HFFc6 (cell line): ENCODE results near the gene PLEKHH1. TPM values are rescaled to one million over a fixed set of nuclear protein-coding genes. Genes with fewer than 3 reads are reported as not detected.

Experiments used
- DNase-seq: peaks from one replicate; pipeline ENCODE4 v3.0.0-alpha.2; 2018
- H3K27ac Mint-ChIP-seq: 2 replicates; pipeline ENCODE4 v1.8.0; 2020; ENCODE audit warnings: mild to moderate bottlenecking, mixed read lengths
- H3K27me3 Mint-ChIP-seq: 2 replicates; pipeline ENCODE4 v1.8.0; 2021; ENCODE audit warnings: mild to moderate bottlenecking, moderate library complexity, mixed read lengths; ENCODE audit not compliant: insufficient read depth
- H3K36me3 Mint-ChIP-seq: 2 replicates; pipeline ENCODE4 v1.8.0; 2021; ENCODE audit warnings: low read depth, mixed read lengths
- H3K4me1 Mint-ChIP-seq: 2 replicates; pipeline ENCODE4 v1.8.0; 2020; ENCODE audit warnings: low read depth, mixed read lengths
- H3K4me3 Mint-ChIP-seq: 2 replicates; pipeline ENCODE4 v1.8.0; 2020; ENCODE audit warnings: mild to moderate bottlenecking, moderate library complexity, mixed read lengths
- H3K9me3 Mint-ChIP-seq: 2 replicates; pipeline ENCODE4 v1.8.0; 2020; ENCODE audit warnings: mild to moderate bottlenecking, mixed read lengths
- total RNA-seq, 6 experiments: library from RNA; stranded (reverse); fragmentation: NEBNext Ultra II Directional; extraction: Animal tissue kit (Norgen Biotek cat#: 25700); gene quantifications; 2 replicates in 1 of 6; 3 replicates in 5 of 6; pipeline ENCODE4 v1.2.3, GENCODE V29; 2021
- TF ChIP-seq, protein P1 (sequence below): fragments of 200-600 bp; sonication (generic); IDR thresholded peaks from 2 replicates; pipeline ENCODE4 v1.5.0; 2021; ENCODE audit warnings: antibody characterized with exemption, mild to moderate bottlenecking

PLEKHH1 gene
- total RNA-seq, 6 experiments from 2014 or later = 0.10 to 0.28 (median 0.19) TPM

DNA sequence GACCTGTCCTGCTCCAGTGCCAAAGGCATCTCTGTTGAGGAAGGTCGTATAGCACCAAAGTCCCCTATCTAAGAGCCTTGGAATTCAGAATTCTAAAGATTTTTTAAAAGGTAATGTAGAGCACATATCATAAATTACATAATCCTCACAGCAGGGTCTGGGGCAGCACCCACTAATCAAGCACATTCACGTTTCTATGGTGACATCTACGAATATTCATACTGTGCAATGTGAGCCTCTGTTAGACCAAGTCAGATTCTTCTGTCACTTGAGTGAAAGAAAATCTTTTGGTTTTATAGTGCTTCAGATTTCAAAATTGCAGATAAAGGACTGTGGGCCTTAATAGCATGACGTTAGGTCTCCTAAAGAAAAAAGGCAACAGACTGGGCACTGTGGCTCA is 31.4 kb upstream of the PLEKHH1 start:
- TF ChIP-seq, protein P1, sequence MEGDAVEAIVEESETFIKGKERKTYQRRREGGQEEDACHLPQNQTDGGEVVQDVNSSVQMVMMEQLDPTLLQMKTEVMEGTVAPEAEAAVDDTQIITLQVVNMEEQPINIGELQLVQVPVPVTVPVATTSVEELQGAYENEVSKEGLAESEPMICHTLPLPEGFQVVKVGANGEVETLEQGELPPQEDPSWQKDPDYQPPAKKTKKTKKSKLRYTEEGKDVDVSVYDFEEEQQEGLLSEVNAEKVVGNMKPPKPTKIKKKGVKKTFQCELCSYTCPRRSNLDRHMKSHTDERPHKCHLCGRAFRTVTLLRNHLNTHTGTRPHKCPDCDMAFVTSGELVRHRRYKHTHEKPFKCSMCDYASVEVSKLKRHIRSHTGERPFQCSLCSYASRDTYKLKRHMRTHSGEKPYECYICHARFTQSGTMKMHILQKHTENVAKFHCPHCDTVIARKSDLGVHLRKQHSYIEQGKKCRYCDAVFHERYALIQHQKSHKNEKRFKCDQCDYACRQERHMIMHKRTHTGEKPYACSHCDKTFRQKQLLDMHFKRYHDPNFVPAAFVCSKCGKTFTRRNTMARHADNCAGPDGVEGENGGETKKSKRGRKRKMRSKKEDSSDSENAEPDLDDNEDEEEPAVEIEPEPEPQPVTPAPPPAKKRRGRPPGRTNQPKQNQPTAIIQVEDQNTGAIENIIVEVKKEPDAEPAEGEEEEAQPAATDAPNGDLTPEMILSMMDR = no peak
- no peaks in the 10 kb centered on the region for H3K36me3 Mint-ChIP-seq
- H3K9me3 Mint-ChIP-seq = no peaks in the 10 kb centered on the region
- no peak overlapping the region for H3K4me3 Mint-ChIP-seq
- H3K4me1 Mint-ChIP-seq = peaks cover 6% of the 10 kb centered on the region; the same call in 1 of the 2 replicates
- no peak overlapping the region for H3K27ac Mint-ChIP-seq
- H3K27me3 Mint-ChIP-seq = peaks cover 28% of the 10 kb centered on the region
- DNase-seq = no peak

DNA sequence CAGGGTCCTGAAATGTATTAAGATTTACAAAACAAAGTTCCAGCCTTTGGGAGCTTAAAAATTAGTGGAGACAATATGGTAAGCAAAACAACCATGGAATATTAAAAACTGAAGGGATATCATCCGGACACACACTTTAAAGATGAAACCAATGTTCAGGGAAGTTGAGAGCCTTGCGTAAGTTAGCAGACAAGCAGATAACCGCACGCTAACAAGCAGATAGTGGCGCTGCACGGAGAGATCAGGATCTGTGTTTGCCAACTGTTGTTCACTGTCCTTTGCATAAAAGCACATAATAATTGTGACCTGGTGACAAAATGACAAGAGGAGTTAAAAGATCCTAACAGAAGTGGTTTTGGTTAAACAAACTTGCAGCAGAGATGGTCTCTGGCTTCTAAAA is 30.2 kb upstream of the PLEKHH1 start:
- DNase-seq = no peak
- TF ChIP-seq, protein P1 = no peak
- Mint-ChIP-seq H3K9me3 (no peaks in the 10 kb centered on the region), H3K27me3 (peaks cover 19% of the 10 kb centered on the region), H3K4me1 (peaks cover 7% of the 10 kb centered on the region; the same call in 1 of the 2 replicates), H3K36me3 (no peaks in the 10 kb centered on the region), H3K4me3 (no peak overlapping the region), H3K27ac (no peak overlapping the region)

DNA sequence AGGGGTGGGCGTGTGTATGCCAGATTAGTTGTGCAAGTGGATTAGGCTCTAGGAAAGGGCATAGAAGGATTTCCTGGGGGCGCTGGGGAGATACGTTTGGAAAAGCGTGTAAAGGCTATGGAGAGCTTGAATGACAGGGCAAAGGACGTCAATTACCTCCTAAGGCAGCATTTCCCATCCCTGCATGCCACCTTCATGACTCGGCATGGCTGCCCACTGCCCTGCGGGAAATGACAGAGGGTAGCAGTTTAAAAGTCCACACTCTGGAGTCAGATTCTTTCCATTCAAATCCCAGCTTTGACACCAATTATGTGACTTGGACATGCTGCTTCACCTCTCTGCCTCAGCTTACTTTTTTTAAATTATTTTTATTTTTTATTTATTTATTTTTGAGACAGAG is 29.8 kb upstream of the PLEKHH1 start:
- H3K4me3 Mint-ChIP-seq = no peak overlapping the region
- no peak for DNase-seq
- H3K27ac Mint-ChIP-seq = no peak overlapping the region
- H3K9me3 Mint-ChIP-seq = no peaks in the 10 kb centered on the region
- TF ChIP-seq, protein P1 = no peak
- H3K4me1 Mint-ChIP-seq = peaks cover 7% of the 10 kb centered on the region; the same call in 1 of the 2 replicates
- no peaks in the 10 kb centered on the region for H3K36me3 Mint-ChIP-seq
- peaks cover 19% of the 10 kb centered on the region for H3K27me3 Mint-ChIP-seq

DNA sequence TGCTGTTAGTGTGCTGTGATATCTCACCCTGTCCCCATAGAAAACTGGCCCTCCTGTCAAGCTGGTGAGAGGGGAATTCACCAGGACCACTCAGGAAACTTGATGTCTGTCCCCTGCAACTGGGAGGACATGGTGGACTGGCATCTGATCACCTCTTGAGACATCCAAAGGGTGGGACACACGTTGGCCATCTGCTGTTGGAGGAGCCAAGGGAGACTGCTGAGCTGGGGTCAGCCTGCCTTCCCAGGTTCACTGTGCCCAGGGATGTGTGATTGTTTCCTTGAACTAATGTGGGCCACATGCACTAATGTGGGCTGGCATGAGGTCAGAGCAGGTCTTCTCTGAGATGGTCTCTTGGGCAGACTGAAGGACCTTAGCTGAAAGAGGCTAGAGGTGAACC is 27.8 kb upstream of the PLEKHH1 start:
- Mint-ChIP-seq H3K4me3 (no peak overlapping the region), H3K27ac (no peak overlapping the region), H3K36me3 (no peaks in the 10 kb centered on the region), H3K9me3 (no peaks in the 10 kb centered on the region), H3K4me1 (peaks cover 9% of the 10 kb centered on the region), H3K27me3 (peaks cover 23% of the 10 kb centered on the region)
- no peak for DNase-seq
- TF ChIP-seq, protein P1 = no peak

DNA sequence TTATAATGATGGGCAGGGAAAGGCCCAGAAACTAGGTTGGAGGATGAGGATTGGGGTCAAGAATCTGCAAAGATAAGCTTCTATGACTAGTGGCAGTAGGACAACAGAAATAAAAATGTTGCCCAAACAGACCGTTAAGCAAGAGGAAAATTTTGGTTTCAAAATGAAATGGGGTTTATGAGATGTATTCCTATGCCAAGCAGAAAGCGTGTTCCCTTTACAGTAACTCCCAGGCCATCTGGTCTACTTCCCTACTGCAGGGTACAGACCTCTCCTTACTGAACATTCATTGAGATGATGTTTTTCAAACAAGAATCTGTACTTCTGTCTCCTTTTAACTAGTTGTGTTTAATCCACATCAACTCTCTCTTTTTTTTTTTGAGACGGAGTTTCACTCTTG is 24.1 kb upstream of the PLEKHH1 start:
- Mint-ChIP-seq H3K36me3 (no peaks in the 10 kb centered on the region), H3K27me3 (peaks cover 28% of the 10 kb centered on the region), H3K4me1 (peaks cover 21% of the 10 kb centered on the region), H3K27ac (no peak overlapping the region), H3K4me3 (no peak overlapping the region), H3K9me3 (no peaks in the 10 kb centered on the region)
- TF ChIP-seq, protein P1 = no peak
- no peak for DNase-seq

DNA sequence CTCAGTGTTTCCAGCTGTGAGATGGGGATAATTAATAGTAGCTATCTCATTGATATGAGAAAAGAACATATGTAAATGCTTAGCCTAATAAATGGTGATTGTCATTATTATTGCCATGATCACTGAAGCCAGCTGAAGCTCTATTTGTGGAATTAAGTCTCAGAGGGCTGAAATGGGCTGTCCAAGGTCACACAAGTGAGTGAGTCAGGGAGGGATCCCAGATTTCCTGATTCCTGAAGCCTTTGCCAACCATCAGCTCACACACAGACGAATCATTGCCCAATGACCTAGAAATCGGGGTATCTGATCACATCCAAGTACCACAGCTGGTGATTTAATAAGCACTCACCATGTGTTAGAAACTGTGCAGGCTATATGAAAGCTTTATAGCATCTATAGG is 23.0 kb upstream of the PLEKHH1 start:
- Mint-ChIP-seq H3K4me3 (no peak overlapping the region), H3K27me3 (peaks cover 25% of the 10 kb centered on the region), H3K9me3 (no peaks in the 10 kb centered on the region), H3K36me3 (no peaks in the 10 kb centered on the region), H3K4me1 (peaks cover 21% of the 10 kb centered on the region), H3K27ac (no peak overlapping the region)
- DNase-seq = peak; percentile 27
- TF ChIP-seq, protein P1 = no peak
